GM19395 (cell line): ENCODE data around the gene NUDT3.

ENCODE experiments used
- ATAC-seq: cut with Tn5 transposase; IDR thresholded peaks from one replicate; pipeline ENCODE4 v1.9.1; 2021; ENCODE audit warnings: mild to moderate bottlenecking, moderate library complexity; ENCODE audit not compliant: unreplicated experiment

NUDT3 gene

GRCh38 chr6:34242252-34243130 is 150.0 kb downstream of the NUDT3 start:
- ATAC-seq = no peak

GRCh38 chr6:34241351-34242215 is 150.9 kb downstream of the NUDT3 start:
- ATAC-seq = no peak

GRCh38 chr6:34240329-34241248 is 151.9 kb downstream of the NUDT3 start:
- ATAC-seq = no peak

- ATAC-seq = no peak
Observed at GRCh38 chr6:34239893-34240292, 152.6 kb downstream of the NUDT3 start.

GRCh38 chr6:34239500-34239825 is 153.0 kb downstream of the NUDT3 start:
- ATAC-seq = no peak

- no peak for ATAC-seq
Observed at GRCh38 chr6:34238585-34239499, 153.6 kb downstream of the NUDT3 start.

GRCh38 chr6:34237722-34238584 is 154.5 kb downstream of the NUDT3 start:
- ATAC-seq = no peak

- no peak for ATAC-seq
Observed at GRCh38 chr6:34237316-34237721, 155.2 kb downstream of the NUDT3 start.

GRCh38 chr6:34236443-34237315 is 155.8 kb downstream of the NUDT3 start, which contains the start of gene HMGA1:
HMGA1 (plus strand) TSS chr6:34236873; CDS start chr6:34240781, 3,908 bp downstream.
- peak; percentile 70 for ATAC-seq

- peak; percentile 3 for ATAC-seq
Observed at GRCh38 chr6:34236131-34236442, 156.4 kb downstream of the NUDT3 start.

- no peak for ATAC-seq
Observed at GRCh38 chr6:34235307-34236130, 156.9 kb downstream of the NUDT3 start.

- no peak for ATAC-seq
Observed at GRCh38 chr6:34234667-34235306, 157.7 kb downstream of the NUDT3 start.

- no peak for ATAC-seq
Observed at GRCh38 chr6:34233867-34234266, 158.6 kb downstream of the NUDT3 start.

GRCh38 chr6:34232901-34233300 is 159.6 kb downstream of the NUDT3 start:
- ATAC-seq = no peak

- ATAC-seq = no peak
Observed at GRCh38 chr6:34231566-34232336, 160.7 kb downstream of the NUDT3 start.
